HEK293 (cell line): ENCODE measurements around the gene TRAF3IP1.

Experiments
- CTCF ChIA-PET: fragments of 350-600 bp; formaldehyde crosslinking; extraction: SDS; loops from one replicate; lab custom pipeline; 2021; ENCODE audit warnings: antibody characterized with exemption; lab: Yijun Ruan, JAX
- POLR2A ChIA-PET: fragments of 300-600 bp; formaldehyde crosslinking; extraction: SDS; loops from one replicate; lab custom pipeline; 2020; ENCODE audit warnings: antibody characterized with exemption, inconsistent platforms; lab: Yijun Ruan, JAX
- H3K27ac ChIP-seq: fragments of 200-500 bp; sonication (Bioruptor generic); 2 replicates; pipeline ENCODE4 v1.5.1; 2014; ENCODE audit warnings: low read depth, low read length, control low read depth, inconsistent platforms; ENCODE audit errors: extremely low read depth
- H3K36me3 ChIP-seq, 2 experiments: fragments of 200-500 bp in 1 of 2; sonication (Bioruptor generic) in 1 of 2; 1 replicate in 1 of 2; 2 replicates in 1 of 2; pipeline ENCODE4 v1.5.1; 2014 to 2017; ENCODE audit warnings: inconsistent platforms in 2 of 2, low read length in 2 of 2; ENCODE audit not compliant: control insufficient read depth in 2 of 2, insufficient read depth in 1 of 2
- H3K4me1 ChIP-seq: fragments of 200-500 bp; sonication (Bioruptor generic); 2 replicates; pipeline ENCODE4 v1.5.1; 2014; ENCODE audit warnings: mild to moderate bottlenecking, low read length, inconsistent platforms; ENCODE audit not compliant: control insufficient read depth, insufficient read depth
- H3K4me3 ChIP-seq: 2 replicates; pipeline ENCODE4 v1.5.1; 2011; ENCODE audit warnings: low read depth, mild to moderate bottlenecking, control low read depth, low read length, moderate library complexity
- H3K9me3 ChIP-seq: fragments of 200-500 bp; sonication (Bioruptor generic); 2 replicates; pipeline ENCODE4 v1.5.1; 2014; ENCODE audit warnings: low read depth, low read length, inconsistent platforms; ENCODE audit not compliant: control insufficient read depth, insufficient read depth
- GLIS2 ChIP-seq: fragments of 450-650 bp; formaldehyde crosslinking; IDR thresholded peaks from 2 replicates; pipeline ENCODE4 v1.5.1; 2016; ENCODE audit warnings: missing biosample characterization, missing genetic modification characterization
- PRDM1 ChIP-seq: fragments of 450-650 bp; formaldehyde crosslinking; IDR thresholded peaks from 2 replicates; pipeline ENCODE4; 2016; ENCODE audit warnings: missing biosample characterization, missing genetic modification characterization
- TRIM28 ChIP-seq: IDR thresholded peaks from 2 replicates; pipeline ENCODE4 v1.6.1; 2011; ENCODE audit warnings: low read length, control low read depth, borderline replicate concordance
- ZNF248 ChIP-seq: fragments of 450-650 bp; formaldehyde crosslinking; IDR thresholded peaks from 2 replicates; pipeline ENCODE4 v1.5.1; 2017; ENCODE audit warnings: missing biosample characterization, missing genetic modification characterization
- ZNF266 ChIP-seq: fragments of 450-650 bp; formaldehyde crosslinking; IDR thresholded peaks from 2 replicates; pipeline ENCODE4 v1.5.1; 2016; ENCODE audit warnings: missing biosample characterization, missing genetic modification characterization, low read depth
- ZNF366 ChIP-seq: fragments of 450-650 bp; formaldehyde crosslinking; conservative IDR thresholded peaks from 2 replicates; pipeline ENCODE4 v1.5.1; 2016; ENCODE audit warnings: missing biosample characterization, missing genetic modification characterization
- ZNF37A ChIP-seq: fragments of 450-650 bp; IDR thresholded peaks from 2 replicates; pipeline ENCODE4 v1.5.1; 2018; ENCODE audit warnings: missing biosample characterization, missing genetic modification characterization
- ZNF423 ChIP-seq: fragments of 450-650 bp; formaldehyde crosslinking; IDR thresholded peaks from 2 replicates; pipeline ENCODE4 v1.5.1; 2016; ENCODE audit warnings: missing biosample characterization, missing genetic modification characterization
- ZNF529 ChIP-seq: fragments of 450-650 bp; formaldehyde crosslinking; IDR thresholded peaks from 2 replicates; pipeline ENCODE4 v1.5.1; 2017; ENCODE audit warnings: missing genetic modification characterization, missing biosample characterization; ENCODE audit not compliant: insufficient replicate concordance
- ZNF544 ChIP-seq: fragments of 450-650 bp; formaldehyde crosslinking; IDR thresholded peaks from 2 replicates; pipeline ENCODE4 v1.5.0; 2017; ENCODE audit warnings: missing biosample characterization, missing genetic modification characterization
- ZNF549 ChIP-seq: fragments of 450-650 bp; IDR thresholded peaks from 2 replicates; pipeline ENCODE4 v1.5.1; 2018; ENCODE audit warnings: missing biosample characterization, missing genetic modification characterization, mild to moderate bottlenecking, inconsistent platforms, moderate library complexity
- ZNF623 ChIP-seq: fragments of 450-650 bp; formaldehyde crosslinking; IDR thresholded peaks from 2 replicates; pipeline ENCODE4 v1.5.1; 2016; ENCODE audit warnings: missing biosample characterization, missing genetic modification characterization
- ZNF701 ChIP-seq: fragments of 450-650 bp; formaldehyde crosslinking; IDR thresholded peaks from 2 replicates; pipeline ENCODE4 v1.5.1; 2016; ENCODE audit warnings: missing biosample characterization, missing genetic modification characterization
- ZNF777 ChIP-seq: fragments of 450-650 bp; formaldehyde crosslinking; IDR thresholded peaks from 2 replicates; pipeline ENCODE4 v1.5.1; 2017; ENCODE audit warnings: missing biosample characterization, missing genetic modification characterization, borderline replicate concordance
- ZSCAN23 ChIP-seq: fragments of 450-650 bp; formaldehyde crosslinking; IDR thresholded peaks from 2 replicates; pipeline ENCODE4 v1.5.1; 2016; ENCODE audit warnings: missing biosample characterization, missing genetic modification characterization
- TF ChIP-seq, protein P1 (sequence below): fragments of 450-650 bp; formaldehyde crosslinking; IDR thresholded peaks from 2 replicates; pipeline ENCODE4 v1.5.1; 2017; ENCODE audit warnings: missing biosample characterization, mild to moderate bottlenecking, missing genetic modification characterization, moderate library complexity
- TF ChIP-seq, protein P2 (sequence below): fragments of 450-650 bp; formaldehyde crosslinking; IDR thresholded peaks from 2 replicates; pipeline ENCODE4 v1.5.1; 2016; ENCODE audit warnings: missing biosample characterization, missing genetic modification characterization

TRAF3IP1 gene

DNA sequence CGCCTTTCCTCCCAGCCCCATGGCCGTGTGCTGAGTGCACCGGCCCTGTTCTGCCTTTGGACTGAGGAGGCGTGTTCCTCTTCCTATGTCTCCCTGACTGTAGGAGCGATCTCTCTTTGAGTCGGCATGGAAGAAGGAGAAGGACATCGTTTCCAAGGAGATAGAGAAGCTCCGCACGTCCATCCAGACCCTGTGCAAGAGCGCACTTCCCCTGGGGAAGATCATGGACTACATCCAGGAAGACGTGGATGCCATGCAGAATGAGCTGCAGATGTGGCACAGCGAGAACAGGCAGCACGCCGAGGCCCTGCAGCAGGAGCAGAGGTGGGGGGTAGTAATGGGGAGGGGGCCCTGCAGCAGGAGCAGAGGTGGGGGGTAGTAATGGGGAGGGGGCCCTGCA is 77.0 kb downstream of the TRAF3IP1 start:
- no peak overlapping the region for H3K27ac ChIP-seq
- POLR2A ChIA-PET = no interaction called here
- TF ChIP-seq ZNF701 (tag by site-specific recombination) (no peak), ZNF549 (tag by site-specific recombination) (no peak), ZNF529 (tag by site-specific recombination) (no peak), ZSCAN23 (tag by site-specific recombination) (no peak), ZNF544 (tag by site-specific recombination) (no peak), ZNF623 (tag by site-specific recombination) (no peak)
- TF ChIP-seq, all 188 proteins: peak for 0
- H3K36me3 ChIP-seq = peaks cover 0 to 27% of the 10 kb centered on the region in 2 experiments
- H3K9me3 ChIP-seq = no peaks in the 10 kb centered on the region
- H3K4me3 ChIP-seq = no peak overlapping the region
- CTCF ChIA-PET = no interaction called here
- no peaks in the 10 kb centered on the region for H3K4me1 ChIP-seq

DNA sequence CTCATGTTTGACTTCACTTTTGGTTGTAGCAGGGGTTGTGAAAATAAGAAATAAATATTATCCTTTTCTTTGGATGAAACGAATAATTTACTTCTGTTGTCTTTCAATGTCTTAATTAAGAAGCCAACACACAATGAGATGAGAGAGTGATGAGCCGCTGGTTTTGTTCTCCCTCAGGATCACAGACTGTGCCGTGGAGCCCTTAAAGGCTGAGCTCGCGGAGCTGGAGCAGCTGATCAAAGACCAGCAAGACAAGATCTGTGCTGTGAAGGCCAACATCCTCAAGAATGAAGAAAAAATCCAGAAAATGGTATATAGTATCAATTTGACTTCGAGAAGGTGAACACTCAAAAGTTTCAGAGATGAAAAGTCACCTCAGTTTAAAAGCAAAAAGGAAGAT is 78.3 kb downstream of the TRAF3IP1 start:
- ChIA-PET POLR2A (no interaction called here), CTCF (no interaction called here)
- no peak for TF ChIP-seq ZNF266 (tag by site-specific recombination)
- TF ChIP-seq, protein P1, sequence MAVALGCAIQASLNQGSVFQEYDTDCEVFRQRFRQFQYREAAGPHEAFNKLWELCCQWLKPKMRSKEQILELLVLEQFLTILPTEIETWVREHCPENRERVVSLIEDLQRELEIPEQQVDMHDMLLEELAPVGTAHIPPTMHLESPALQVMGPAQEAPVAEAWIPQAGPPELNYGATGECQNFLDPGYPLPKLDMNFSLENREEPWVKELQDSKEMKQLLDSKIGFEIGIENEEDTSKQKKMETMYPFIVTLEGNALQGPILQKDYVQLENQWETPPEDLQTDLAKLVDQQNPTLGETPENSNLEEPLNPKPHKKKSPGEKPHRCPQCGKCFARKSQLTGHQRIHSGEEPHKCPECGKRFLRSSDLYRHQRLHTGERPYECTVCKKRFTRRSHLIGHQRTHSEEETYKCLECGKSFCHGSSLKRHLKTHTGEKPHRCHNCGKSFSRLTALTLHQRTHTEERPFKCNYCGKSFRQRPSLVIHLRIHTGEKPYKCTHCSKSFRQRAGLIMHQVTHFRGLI (tag by site-specific recombination) = no peak
- no peaks in the 10 kb centered on the region for H3K9me3 ChIP-seq
- no peak overlapping the region for H3K27ac ChIP-seq
- no peaks in the 10 kb centered on the region for H3K4me1 ChIP-seq
- H3K4me3 ChIP-seq = no peak overlapping the region
- peaks cover 0 to 30% of the 10 kb centered on the region in 2 experiments for H3K36me3 ChIP-seq

DNA sequence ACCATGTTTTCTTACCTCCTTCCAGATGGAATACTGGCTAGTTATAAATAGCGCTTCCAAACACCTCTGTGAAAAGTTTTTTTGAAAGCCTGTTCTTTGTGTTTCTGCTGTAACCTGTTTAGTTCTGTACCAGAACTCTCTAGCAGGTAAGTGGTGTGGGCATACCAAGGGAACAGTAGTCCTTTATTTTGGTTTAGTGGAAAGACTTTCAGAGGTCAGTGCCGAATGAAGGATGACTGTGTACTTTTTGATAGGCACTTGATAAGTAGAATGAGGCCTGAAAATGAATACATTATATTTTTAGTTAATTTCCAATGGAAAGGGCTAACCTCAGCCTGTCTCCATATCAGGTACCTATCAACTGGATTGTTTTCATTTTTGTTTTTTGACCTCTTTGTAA is 78.8 kb downstream of the TRAF3IP1 start:
- CTCF ChIA-PET = no interaction called here
- H3K27ac ChIP-seq = no peak overlapping the region
- POLR2A ChIA-PET = no interaction called here
- H3K9me3 ChIP-seq = no peaks in the 10 kb centered on the region
- TF ChIP-seq GLIS2 (tag by site-specific recombination) (no peak), PRDM1 (tag by site-specific recombination) (no peak), ZNF777 (tag by site-specific recombination) (no peak)
- TF ChIP-seq, protein P2, sequence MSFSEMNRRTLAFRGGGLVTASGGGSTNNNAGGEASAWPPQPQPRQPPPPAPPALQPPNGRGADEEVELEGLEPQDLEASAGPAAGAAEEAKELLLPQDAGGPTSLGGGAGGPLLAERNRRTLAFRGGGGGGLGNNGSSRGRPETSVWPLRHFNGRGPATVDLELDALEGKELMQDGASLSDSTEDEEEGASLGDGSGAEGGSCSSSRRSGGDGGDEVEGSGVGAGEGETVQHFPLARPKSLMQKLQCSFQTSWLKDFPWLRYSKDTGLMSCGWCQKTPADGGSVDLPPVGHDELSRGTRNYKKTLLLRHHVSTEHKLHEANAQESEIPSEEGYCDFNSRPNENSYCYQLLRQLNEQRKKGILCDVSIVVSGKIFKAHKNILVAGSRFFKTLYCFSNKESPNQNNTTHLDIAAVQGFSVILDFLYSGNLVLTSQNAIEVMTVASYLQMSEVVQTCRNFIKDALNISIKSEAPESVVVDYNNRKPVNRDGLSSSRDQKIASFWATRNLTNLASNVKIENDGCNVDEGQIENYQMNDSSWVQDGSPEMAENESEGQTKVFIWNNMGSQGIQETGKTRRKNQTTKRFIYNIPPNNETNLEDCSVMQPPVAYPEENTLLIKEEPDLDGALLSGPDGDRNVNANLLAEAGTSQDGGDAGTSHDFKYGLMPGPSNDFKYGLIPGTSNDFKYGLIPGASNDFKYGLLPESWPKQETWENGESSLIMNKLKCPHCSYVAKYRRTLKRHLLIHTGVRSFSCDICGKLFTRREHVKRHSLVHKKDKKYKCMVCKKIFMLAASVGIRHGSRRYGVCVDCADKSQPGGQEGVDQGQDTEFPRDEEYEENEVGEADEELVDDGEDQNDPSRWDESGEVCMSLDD (tag by site-specific recombination) = no peak
- H3K36me3 ChIP-seq = peaks cover 0 to 31% of the 10 kb centered on the region in 2 experiments
- no peak overlapping the region for H3K4me3 ChIP-seq
- H3K4me1 ChIP-seq = no peaks in the 10 kb centered on the region

DNA sequence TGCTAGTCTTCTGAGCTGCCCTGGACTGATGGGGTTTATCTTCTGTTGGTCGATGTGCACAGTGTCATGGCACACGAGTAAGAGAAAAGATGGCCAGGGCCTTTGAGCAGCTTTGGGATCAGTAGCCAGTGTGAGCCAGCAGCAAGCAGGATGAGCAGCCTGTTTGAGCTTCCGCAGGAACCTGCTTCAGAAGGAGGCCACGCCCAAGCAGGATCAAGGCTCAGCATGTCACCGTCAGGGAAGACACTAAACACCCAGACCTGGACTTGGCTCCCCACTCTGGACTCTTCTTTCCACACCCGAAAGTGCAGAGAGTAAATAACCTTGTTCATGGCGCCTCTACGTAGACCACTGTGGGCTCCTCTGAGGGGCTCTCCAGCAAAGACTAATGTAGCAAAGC is 81.2 kb downstream of the TRAF3IP1 start:
- no peak overlapping the region for H3K27ac ChIP-seq
- CTCF ChIA-PET = interaction anchor here (1.0 kb wide), 1 partner anchor 31 kb away, joined by 4 read pairs; no protein-coding TSS in a partner anchor
- TF ChIP-seq TRIM28 = no peak
- TF ChIP-seq ZNF423 (tag by site-specific recombination) = no peak
- no peak for TF ChIP-seq ZNF37A (tag by site-specific recombination)
- no peak for TF ChIP-seq ZNF366
- TF ChIP-seq ZNF248 (tag by site-specific recombination) = no peak
- TF ChIP-seq, all 188 proteins: peak for 0
- POLR2A ChIA-PET = no interaction called here
- Histone ChIP-seq H3K9me3 (no peaks in the 10 kb centered on the region), H3K36me3 (peaks cover 0 to 34% of the 10 kb centered on the region in 2 experiments), H3K4me3 (no peak overlapping the region), H3K4me1 (no peaks in the 10 kb centered on the region)
